ENCODE measurements around the gene IGFBPL1. TPM values are rescaled to one million over a fixed set of nuclear protein-coding genes. Genes with fewer than 3 reads are reported as not detected.
"Not testable (repeated sequence)": the region's sequence is repeated elsewhere in the genome, so short reads cannot be mapped to it uniquely, and the experiment has no call there.

Gene IGFBPL1
- total RNA-seq (2014; rRNA removed), result 2.8 and 6.2 TPM in 2 replicates
- 4.4 TPM for polyA plus RNA-seq (2012)

GRCh38 chr9:38423973-38424843 is at the start of gene IGFBPL1:
TSS of gene IGFBPL1 (minus strand) at chr9:38424454. CDS start at chr9:38424424, 30 bp downstream.
- DNase-seq (ENCODE audit: low read depth), result no peak

GRCh38 chr9:38472583-38473249 is 48.5 kb upstream of the IGFBPL1 start:
- not testable (repeated sequence) for DNase-seq (ENCODE audit: low read depth)

- DNase-seq (ENCODE audit: low read depth), result no peak
Observed at GRCh38 chr9:38467404-38467803, 43.1 kb upstream of the IGFBPL1 start.

- DNase-seq (ENCODE audit: low read depth), result no peak
Observed at GRCh38 chr9:38453835-38454234, 29.6 kb upstream of the IGFBPL1 start.

- DNase-seq (ENCODE audit: low read depth), result no peak
Observed at GRCh38 chr9:38451162-38451561, 26.9 kb upstream of the IGFBPL1 start.

- DNase-seq (ENCODE audit: low read depth), result no peak
Observed at GRCh38 chr9:38447703-38448102, 23.4 kb upstream of the IGFBPL1 start.

- DNase-seq (ENCODE audit: low read depth), result no peak
Observed at GRCh38 chr9:38445154-38446043, 21.1 kb upstream of the IGFBPL1 start.

- no peak for DNase-seq (ENCODE audit: low read depth)
Observed at GRCh38 chr9:38443597-38443996, 19.3 kb upstream of the IGFBPL1 start.

- peak; percentile 31 for DNase-seq (ENCODE audit: low read depth)
Observed at GRCh38 chr9:38443181-38443580, 18.9 kb upstream of the IGFBPL1 start.

- no peak for DNase-seq (ENCODE audit: low read depth)
Observed at GRCh38 chr9:38442473-38443096, 18.3 kb upstream of the IGFBPL1 start.

GRCh38 chr9:38441347-38442085 is 17.3 kb upstream of the IGFBPL1 start:
- DNase-seq (ENCODE audit: low read depth), result no peak

GRCh38 chr9:38440516-38440915 is 16.3 kb upstream of the IGFBPL1 start:
- no peak for DNase-seq (ENCODE audit: low read depth)

GRCh38 chr9:38439916-38440301 is 15.7 kb upstream of the IGFBPL1 start:
- DNase-seq (ENCODE audit: low read depth), result no peak

- DNase-seq (ENCODE audit: low read depth), result no peak
Observed at GRCh38 chr9:38439291-38439915, 15.1 kb upstream of the IGFBPL1 start.

GRCh38 chr9:38437193-38437823 is 13.1 kb upstream of the IGFBPL1 start:
- DNase-seq (ENCODE audit: low read depth), result no peak

- DNase-seq (ENCODE audit: low read depth), result no peak
Observed at GRCh38 chr9:38436708-38437107, 12.5 kb upstream of the IGFBPL1 start.

- no peak for DNase-seq (ENCODE audit: low read depth)
Observed at GRCh38 chr9:38435521-38435920, 11.3 kb upstream of the IGFBPL1 start.

- no peak for DNase-seq (ENCODE audit: low read depth)
Observed at GRCh38 chr9:38434853-38435252, 10.6 kb upstream of the IGFBPL1 start.

GRCh38 chr9:38434365-38434764 is 10.1 kb upstream of the IGFBPL1 start:
- DNase-seq (ENCODE audit: low read depth), result no peak

Measured in LHCN-M2 (cell line).